GM18526 (cell line): ENCODE results near the gene PSMB11.

ENCODE experiments used
- POLR2A ChIP-seq: IDR thresholded peaks from 3 replicates; pipeline ENCODE4 v1.6.1; 2011; ENCODE audit not compliant: insufficient read length; ENCODE audit errors: extremely low read depth

Gene PSMB11

DNA sequence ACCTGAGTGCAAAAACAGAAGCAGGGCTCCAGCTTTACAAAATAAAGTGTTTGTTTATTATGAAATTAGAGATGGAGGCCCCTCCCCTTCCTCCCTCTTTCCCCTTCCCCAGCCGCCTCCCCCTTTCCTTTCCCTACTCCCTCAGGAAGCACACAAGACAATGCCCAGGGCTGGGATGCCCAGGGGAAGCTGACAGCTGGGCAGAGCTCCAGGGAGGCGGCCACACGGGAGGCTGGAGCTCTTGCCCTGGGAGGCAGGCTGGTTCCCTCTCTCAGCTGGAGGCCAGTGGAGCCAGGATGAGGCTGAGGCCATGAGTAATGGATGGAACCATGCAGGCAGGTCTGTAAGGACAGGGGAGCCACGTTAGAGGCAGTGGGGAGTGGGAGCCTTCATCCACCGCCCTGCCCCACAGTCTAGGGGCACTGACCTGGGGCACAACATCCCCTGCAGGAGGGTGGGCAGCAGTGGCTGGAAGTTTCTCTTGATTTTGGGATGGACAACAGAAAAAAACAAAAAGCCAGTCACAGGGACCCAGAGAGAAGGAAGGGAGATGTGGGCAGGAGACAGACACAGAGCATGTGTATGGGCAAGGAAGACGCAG, 5.1 kb downstream of the PSMB11 start:
- no peak for TF ChIP-seq POLR2A

DNA sequence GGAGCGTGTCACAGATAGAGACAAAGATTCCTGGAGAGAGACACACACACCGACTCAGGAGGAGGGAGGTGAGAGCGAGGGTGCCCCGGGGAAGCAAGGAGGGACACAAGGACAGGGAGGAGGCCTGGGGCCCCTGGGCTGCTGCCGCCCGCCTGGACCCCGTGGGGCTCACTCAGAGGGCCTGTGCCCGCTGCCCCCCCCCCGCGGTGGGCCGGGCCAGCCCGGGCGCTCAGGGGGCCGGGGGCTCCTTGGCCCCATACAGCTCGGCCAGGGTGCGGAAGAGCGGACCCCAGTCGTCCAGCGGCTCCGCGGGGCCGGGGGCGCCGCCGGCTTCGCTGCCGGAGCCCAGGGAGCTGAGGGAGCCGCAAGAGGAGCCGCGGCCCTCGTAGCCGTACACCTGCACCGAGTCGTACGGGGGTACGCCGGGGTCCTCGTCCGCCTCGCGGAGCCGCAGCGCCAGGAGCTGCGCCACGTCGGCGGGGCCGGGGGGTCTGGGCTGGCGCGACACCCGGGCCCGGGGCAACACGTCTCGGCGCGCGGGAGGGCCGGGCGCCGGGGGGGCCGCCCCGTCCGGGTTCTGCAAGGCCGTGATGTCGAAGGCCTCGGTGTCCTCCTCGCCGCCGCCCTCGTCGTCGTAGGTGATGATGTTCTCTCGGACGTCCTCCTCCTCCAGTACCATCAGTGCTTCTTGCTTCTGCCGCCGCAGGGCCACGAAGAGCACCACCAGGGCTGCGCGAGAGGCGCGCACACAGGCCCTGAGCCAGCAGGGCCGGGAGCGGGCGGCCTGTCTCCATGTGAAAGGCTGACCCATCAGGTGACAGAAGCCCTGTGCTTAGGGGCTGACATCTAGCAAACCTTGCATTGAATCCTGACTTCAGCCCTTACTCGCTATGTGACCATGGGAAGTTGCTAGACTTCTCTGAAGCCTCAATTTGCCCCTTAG, 6.0 kb downstream of the PSMB11 start:
- no peak for TF ChIP-seq POLR2A

- TF ChIP-seq POLR2A = no peak
Measured at GRCh38 chr14:23049011-23049410, 7.0 kb downstream of the PSMB11 start.

DNA sequence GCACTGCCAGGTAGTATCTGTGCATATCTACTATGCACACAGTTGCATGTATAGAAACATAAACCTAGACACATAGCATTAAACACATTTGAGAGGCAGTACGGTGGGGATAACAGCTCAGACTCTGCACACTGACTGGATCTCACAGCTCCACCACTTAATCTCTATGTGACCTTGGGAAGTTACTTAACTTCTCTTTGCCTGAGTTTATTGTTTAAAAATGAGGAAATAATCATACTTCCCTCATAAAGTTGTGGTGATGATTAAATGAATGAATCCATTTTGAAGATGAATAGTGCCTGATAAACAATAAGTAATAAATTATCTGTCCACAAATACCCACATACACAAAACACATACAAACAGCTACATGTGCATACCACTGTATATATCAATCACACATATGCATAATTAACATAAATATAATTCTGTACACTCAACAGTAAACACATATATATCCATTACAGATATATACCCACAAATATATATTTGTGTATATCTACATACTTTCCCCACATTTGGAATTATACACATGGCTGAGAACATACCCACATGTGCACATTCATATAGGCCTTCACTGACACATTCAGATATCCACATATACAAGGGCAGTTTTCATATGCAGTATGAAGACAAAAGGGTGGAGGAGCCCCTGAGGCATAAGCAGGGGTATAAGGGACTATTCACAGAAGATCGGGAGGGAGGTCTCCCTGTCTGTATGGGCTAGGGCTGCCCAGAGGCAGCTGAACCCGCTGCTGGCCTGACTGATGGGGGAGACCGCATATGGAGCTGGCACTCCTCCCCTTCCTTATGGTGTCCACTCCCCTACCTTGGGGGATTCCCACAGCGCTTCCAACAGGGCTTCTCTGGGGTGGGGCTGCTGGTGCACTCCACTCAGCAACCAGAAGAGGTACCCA, 9.4 kb downstream of the PSMB11 start:
- TF ChIP-seq POLR2A = no peak

- no peak for TF ChIP-seq POLR2A
Measured at GRCh38 chr14:23052182-23052623, 10.2 kb downstream of the PSMB11 start.

GRCh38 chr14:23052671-23053070, 10.7 kb downstream of the PSMB11 start:
- no peak for TF ChIP-seq POLR2A

- no peak for TF ChIP-seq POLR2A
Measured at GRCh38 chr14:23053426-23053825, 11.4 kb downstream of the PSMB11 start.

DNA sequence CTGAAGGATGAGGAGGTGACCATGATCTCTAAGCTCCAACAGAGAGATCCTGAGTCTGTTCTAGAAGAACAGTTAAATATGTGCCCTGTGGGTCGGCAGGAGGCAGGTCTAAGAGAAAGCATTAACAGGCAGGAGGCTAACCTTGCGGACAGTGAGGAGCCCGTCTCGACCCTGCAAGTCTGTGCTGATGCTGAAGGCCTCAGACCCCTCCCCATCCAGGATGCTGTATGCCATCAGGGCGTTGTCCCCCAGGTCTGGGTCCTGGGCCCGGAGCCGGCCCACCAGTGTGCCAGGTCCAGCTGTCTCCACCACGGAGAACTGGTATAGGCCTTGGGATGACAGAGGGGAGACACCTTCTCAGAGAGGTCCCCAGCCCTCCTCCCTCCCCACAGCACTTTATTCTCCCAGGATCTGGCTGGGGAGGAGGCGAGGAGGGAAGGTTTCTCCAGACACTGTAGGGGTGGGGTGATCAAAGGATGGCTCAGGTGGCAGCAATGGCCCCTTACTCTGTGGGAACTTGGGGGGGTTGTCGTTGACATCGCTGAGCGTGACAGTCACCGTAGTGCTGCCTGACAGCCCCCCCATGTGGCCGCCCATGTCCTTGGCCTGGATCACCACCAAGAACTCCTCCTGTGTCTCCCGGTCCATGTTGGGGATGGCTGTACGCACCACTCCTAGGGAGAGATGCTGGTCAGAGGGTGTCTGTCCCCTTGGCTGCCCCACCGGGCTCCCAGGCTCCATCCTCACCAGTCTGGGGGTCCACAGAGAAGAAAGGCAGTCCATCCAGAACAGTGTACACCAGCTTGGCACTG, 12.2 kb downstream of the PSMB11 start:
- TF ChIP-seq POLR2A = no peak

DNA sequence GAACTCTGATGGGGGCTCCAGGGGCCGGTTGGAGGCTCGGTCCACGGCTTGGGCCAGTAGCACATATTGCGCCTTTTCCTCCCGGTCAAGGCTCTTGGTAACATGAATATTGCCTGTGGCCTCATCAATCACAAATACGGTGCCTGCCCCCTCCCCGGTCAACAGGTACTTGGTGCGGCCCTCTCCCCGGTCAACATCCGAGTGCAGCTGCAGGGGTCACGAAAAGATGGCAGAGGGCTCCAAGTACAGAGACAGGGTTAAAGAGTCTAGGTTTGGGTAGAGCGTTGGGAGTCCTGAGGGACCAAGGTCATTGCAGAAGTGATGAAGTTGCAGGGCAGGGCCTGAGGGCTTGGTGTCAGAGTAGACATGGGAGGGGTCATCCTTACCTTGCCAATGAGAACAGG, 13.1 kb downstream of the PSMB11 start:
- no peak for TF ChIP-seq POLR2A

- TF ChIP-seq POLR2A = no peak
Measured at GRCh38 chr14:23055621-23056144, 13.7 kb downstream of the PSMB11 start.

DNA sequence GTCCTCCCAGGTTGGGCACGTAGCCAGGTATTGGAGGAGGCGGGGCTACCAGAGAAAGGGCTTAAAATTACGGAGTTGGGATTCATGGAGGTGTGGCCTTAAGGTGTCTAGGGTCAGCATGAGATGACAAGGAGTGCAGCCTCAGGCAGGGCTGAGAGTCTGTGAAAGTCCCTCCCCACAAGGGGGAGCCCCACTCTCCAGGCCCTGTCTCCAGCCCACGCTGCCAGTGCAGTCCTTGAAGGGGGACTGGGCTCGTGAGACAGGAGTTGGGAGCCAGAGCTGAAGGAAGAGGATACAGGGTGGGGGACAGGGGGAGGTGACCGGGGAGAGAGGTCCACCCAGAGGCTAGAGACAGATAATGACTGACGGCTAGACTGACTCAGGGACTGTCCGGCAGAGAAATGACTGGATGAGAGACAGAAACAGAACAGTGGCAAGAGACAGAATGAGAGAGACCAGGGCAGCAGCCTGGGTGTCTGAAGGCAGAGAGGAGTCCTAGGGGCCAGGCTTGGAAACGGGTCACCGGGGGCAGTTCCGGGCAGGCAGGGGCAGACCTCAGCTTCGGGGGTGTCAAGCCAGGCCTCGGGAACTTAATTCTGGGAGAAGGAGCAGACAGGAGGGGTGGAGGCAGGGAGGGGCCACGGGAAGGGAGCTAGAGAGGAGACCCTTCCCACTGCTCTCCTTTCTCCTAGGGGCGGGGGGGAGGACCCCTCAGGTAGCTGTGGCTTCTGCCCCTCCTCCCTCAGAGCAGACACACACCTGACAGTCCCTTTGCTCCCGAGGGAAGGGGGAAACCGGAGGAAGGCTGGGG, 14.3 kb downstream of the PSMB11 start:
- TF ChIP-seq POLR2A = no peak

GRCh38 chr14:23056956-23057756, 15.1 kb downstream of the PSMB11 start, which contains the start of gene CDH24:
Gene CDH24, minus strand, starts transcription at chr14:23057520. Its CDS starts 1,787 bp downstream, at chr14:23055733.
- TF ChIP-seq POLR2A = no peak
